ENCODE data around the gene ACVRL1. TPM values are rescaled to one million over a fixed set of nuclear protein-coding genes. Genes with fewer than 3 reads are reported as not detected.

Gene ACVRL1
- total RNA-seq, 1 experiment from 2014 or later = not detected

GRCh38 chr12:51937926-51938325, 30.6 kb downstream of the ACVRL1 start:
- peaks cover 7% of the 10 kb centered on the region for H3K4me1 Mint-ChIP-seq (ENCODE audit: insufficient read depth, unreplicated experiment)
- no TSS peak for BruUV-seq (replicated peaks)
- no peak overlapping the region for H3K27ac Mint-ChIP-seq (ENCODE audit: low read depth, unreplicated experiment)
- H3K9me3 Mint-ChIP-seq (ENCODE audit: unreplicated experiment) = no peaks in the 10 kb centered on the region
- H3K36me3 Mint-ChIP-seq (ENCODE audit: insufficient read depth, unreplicated experiment) = no peaks in the 10 kb centered on the region
- TF ChIP-seq CTCF (IDR thresholded peaks at IDR 0.05; ENCODE audit: unreplicated experiment) = no peak
- peaks cover 13% of the 10 kb centered on the region for H3K27me3 Mint-ChIP-seq (ENCODE audit: insufficient read depth, unreplicated experiment)
- POLR2A ChIA-PET = no interaction called here
- CTCF ChIA-PET = interaction anchor here (1.2 kb wide), 1 partner anchor 88 kb away, joined by 6 read pairs; no protein-coding TSS in a partner anchor
- H3K4me3 Mint-ChIP-seq (ENCODE audit: unreplicated experiment) = no peak overlapping the region
- no peak for DNase-seq (ENCODE audit: unreplicated experiment)
- intact Hi-C loops (cut with micrococcal nuclease) = no loop called here

- CTCF ChIA-PET = interaction anchor here (0.6 to 1.2 kb wide), 3 partner anchors 87 to 497 kb away, joined by 4 to 6 read pairs (median 5); no protein-coding TSS in a partner anchor
- Mint-ChIP-seq H3K36me3 (ENCODE audit: insufficient read depth, unreplicated experiment) (no peaks in the 10 kb centered on the region), H3K27me3 (ENCODE audit: insufficient read depth, unreplicated experiment) (peaks cover 12% of the 10 kb centered on the region), H3K4me1 (ENCODE audit: insufficient read depth, unreplicated experiment) (peaks cover 7% of the 10 kb centered on the region), H3K4me3 (ENCODE audit: unreplicated experiment) (no peak overlapping the region), H3K27ac (ENCODE audit: low read depth, unreplicated experiment) (no peak overlapping the region), H3K9me3 (ENCODE audit: unreplicated experiment) (no peaks in the 10 kb centered on the region)
- POLR2A ChIA-PET = no interaction called here
- no peak for DNase-seq (ENCODE audit: unreplicated experiment)
- intact Hi-C loops (cut with micrococcal nuclease) = no loop called here
- TF ChIP-seq CTCF (IDR thresholded peaks at IDR 0.05; ENCODE audit: unreplicated experiment) = no peak
- no TSS peak for BruUV-seq (replicated peaks)
These were observed 31.4 kb downstream of the ACVRL1 start for GRCh38 chr12:51938726-51939125.

- Mint-ChIP-seq H3K9me3 (ENCODE audit: unreplicated experiment) (peaks cover 16% of the 10 kb centered on the region), H3K36me3 (ENCODE audit: insufficient read depth, unreplicated experiment) (no peaks in the 10 kb centered on the region), H3K4me3 (ENCODE audit: unreplicated experiment) (no peak overlapping the region), H3K27ac (ENCODE audit: low read depth, unreplicated experiment) (no peak overlapping the region), H3K27me3 (ENCODE audit: insufficient read depth, unreplicated experiment) (no peaks in the 10 kb centered on the region), H3K4me1 (ENCODE audit: insufficient read depth, unreplicated experiment) (peaks cover 7% of the 10 kb centered on the region)
- ChIA-PET POLR2A (interaction anchor here (0.7 kb wide), 1 partner anchor 549 kb away, joined by 3 read pairs; no protein-coding TSS in a partner anchor), CTCF (no interaction called here)
- TF ChIP-seq CTCF (IDR thresholded peaks at IDR 0.05; ENCODE audit: unreplicated experiment) = no peak
- DNase-seq (ENCODE audit: unreplicated experiment) = no peak
- intact Hi-C loops (cut with micrococcal nuclease) = no loop called here
- BruUV-seq (replicated peaks) = no TSS peak
These were observed 33.8 kb downstream of the ACVRL1 start for GRCh38 chr12:51941011-51941581.

- no TSS peak for BruUV-seq (replicated peaks)
- H3K4me1 Mint-ChIP-seq (ENCODE audit: insufficient read depth, unreplicated experiment) = peaks cover 7% of the 10 kb centered on the region
- peaks cover 16% of the 10 kb centered on the region for H3K9me3 Mint-ChIP-seq (ENCODE audit: unreplicated experiment)
- no peaks in the 10 kb centered on the region for H3K27me3 Mint-ChIP-seq (ENCODE audit: insufficient read depth, unreplicated experiment)
- intact Hi-C loops (cut with micrococcal nuclease) = no loop called here
- ChIA-PET CTCF (no interaction called here), POLR2A (interaction anchor here (0.7 kb wide), 1 partner anchor 549 kb away, joined by 3 read pairs; no protein-coding TSS in a partner anchor)
- no peak for DNase-seq (ENCODE audit: unreplicated experiment)
- no peak for TF ChIP-seq CTCF (IDR thresholded peaks at IDR 0.05; ENCODE audit: unreplicated experiment)
- H3K36me3 Mint-ChIP-seq (ENCODE audit: insufficient read depth, unreplicated experiment) = no peaks in the 10 kb centered on the region
- H3K27ac Mint-ChIP-seq (ENCODE audit: low read depth, unreplicated experiment) = no peak overlapping the region
- H3K4me3 Mint-ChIP-seq (ENCODE audit: unreplicated experiment) = no peak overlapping the region
These were observed 34.3 kb downstream of the ACVRL1 start for GRCh38 chr12:51941604-51942003.
